Measurements from ENCODE around the gene DVL3. TPM values are rescaled to one million over a fixed set of nuclear protein-coding genes. Genes with fewer than 3 reads are reported as not detected.
A peak's percentile ranks its signal among the peaks of the same experiment; 100 is the strongest.

DVL3 gene
- total RNA-seq, 4 donors from 2014 or later: 36.5 to 58.1 (median 48.0) TPM

GRCh38 chr3:184167786-184168185, 12.6 kb downstream of the DVL3 start:
- DNase-seq (no peak), ATAC-seq (no peak)
- Histone ChIP-seq H3K9me3 (no peaks in the 10 kb centered on the region), H3K4me3 (no peak overlapping the region), H3K27me3 (no peaks in the 10 kb centered on the region), H3K27ac (no peak overlapping the region), H3K36me3 (peaks cover 0 to 86% of the 10 kb centered on the region in 2 donors), H3K4me1 (peaks cover 0 to 10% of the 10 kb centered on the region in 2 donors)
- TF ChIP-seq CTCF (IDR thresholded peaks at IDR 0.05 in 4 of 5, conservative IDR thresholded peaks at IDR 0.05 in 1 of 5): no peak
- TF ChIP-seq POLR2A (IDR thresholded peaks at IDR 0.05): no peak
- intact Hi-C loops (cut with DNase I; ENCODE audit: low total_unique reads) (no loop called here), in situ Hi-C loops (cut with MboI; ENCODE audit: low sequenced_read_pairs in 4 of 4) (no loop called here)

- H3K4me3 ChIP-seq: no peak overlapping the region
- H3K4me1 ChIP-seq: peaks cover 2 to 5% of the 10 kb centered on the region in 2 donors
- intact Hi-C loops (cut with DNase I; ENCODE audit: low total_unique reads) (no loop called here), in situ Hi-C loops (cut with MboI; ENCODE audit: low sequenced_read_pairs in 4 of 4) (no loop called here)
- peak overlapping the region in 1 of 4 donors; percentile 5 for H3K27ac ChIP-seq
- no peak for TF ChIP-seq CTCF (IDR thresholded peaks at IDR 0.05 in 4 of 5, conservative IDR thresholded peaks at IDR 0.05 in 1 of 5)
- no peak for TF ChIP-seq POLR2A (IDR thresholded peaks at IDR 0.05)
- H3K27me3 ChIP-seq: no peaks in the 10 kb centered on the region
- H3K9me3 ChIP-seq: no peaks in the 10 kb centered on the region
- DNase-seq: no peak
- peaks cover 0 to 83% of the 10 kb centered on the region in 2 donors for H3K36me3 ChIP-seq
- no peak for ATAC-seq
Observed at GRCh38 chr3:184168363-184169120, 13.4 kb downstream of the DVL3 start.

- H3K36me3 ChIP-seq: peaks cover 0 to 67% of the 10 kb centered on the region in 2 donors
- H3K27ac ChIP-seq: no peak overlapping the region
- in situ Hi-C loops (cut with MboI; ENCODE audit: low sequenced_read_pairs in 4 of 4) (loop anchor here in 1 of 4 donors (10.0 kb wide), 1 partner anchor 145 kb away; the partner anchor contains the start of gene EIF4G1), intact Hi-C loops (cut with DNase I; ENCODE audit: low total_unique reads) (loop anchor here (5.0 kb wide), 1 partner anchor 77 kb away; the partner anchor contains the start of genes ALG3 and EEF1AKMT4)
- no peak overlapping the region for H3K4me3 ChIP-seq
- no peak for ATAC-seq
- peaks cover 5 to 12% of the 10 kb centered on the region in 2 donors for H3K4me1 ChIP-seq
- H3K9me3 ChIP-seq: no peaks in the 10 kb centered on the region
- TF ChIP-seq POLR2A (IDR thresholded peaks at IDR 0.05) (no peak), CTCF (IDR thresholded peaks at IDR 0.05 in 4 of 5, conservative IDR thresholded peaks at IDR 0.05 in 1 of 5) (no peak)
- no peaks in the 10 kb centered on the region for H3K27me3 ChIP-seq
- no peak for DNase-seq
Observed at GRCh38 chr3:184169896-184170875, 15.0 kb downstream of the DVL3 start.

DNA sequence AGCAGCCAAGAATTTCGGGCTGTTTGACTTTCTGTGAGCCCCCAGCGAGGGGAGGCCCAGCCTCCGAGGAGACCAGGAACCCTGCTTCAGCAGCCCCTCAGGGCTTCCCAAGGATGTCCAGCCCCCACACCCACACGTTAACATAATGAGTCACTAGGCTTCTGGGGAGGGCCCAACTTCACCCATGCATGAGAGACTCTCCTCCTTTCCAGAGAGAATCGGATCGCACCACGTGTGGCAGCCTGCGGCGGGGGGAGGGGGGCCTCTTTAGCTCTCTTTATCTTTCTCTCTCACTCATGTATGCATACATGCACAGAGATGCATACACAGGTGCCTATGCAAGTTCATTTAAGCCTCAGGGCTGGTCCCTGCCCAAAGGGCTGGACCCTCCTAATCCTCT, 16.4 kb downstream of the DVL3 start:
- ATAC-seq (no peak), DNase-seq (no peak)
- in situ Hi-C loops (cut with MboI; ENCODE audit: low sequenced_read_pairs in 4 of 4): loop anchor here in 1 of 4 donors (10.0 kb wide), 1 partner anchor 143 kb away; the partner anchor contains the start of gene EIF4G1
- Histone ChIP-seq H3K36me3 (peaks cover 0 to 53% of the 10 kb centered on the region in 2 donors), H3K27ac (no peak overlapping the region), H3K27me3 (no peaks in the 10 kb centered on the region), H3K4me3 (no peak overlapping the region), H3K9me3 (no peaks in the 10 kb centered on the region), H3K4me1 (peaks cover 16 to 24% of the 10 kb centered on the region in 2 donors)
- no peak for TF ChIP-seq CTCF (IDR thresholded peaks at IDR 0.05 in 4 of 5, conservative IDR thresholded peaks at IDR 0.05 in 1 of 5)
- TF ChIP-seq POLR2A (IDR thresholded peaks at IDR 0.05): no peak
- intact Hi-C loops (cut with DNase I; ENCODE audit: low total_unique reads): loop anchor here (5.0 kb wide), 1 partner anchor 76 kb away; the partner anchor contains the start of genes ALG3 and EEF1AKMT4

Data from gastrocnemius medialis (tissue), 4 donors.